ENCODE results near the gene LITAFD.
"Not testable (repeated sequence)": the region's sequence is repeated elsewhere in the genome, so short reads cannot be mapped to it uniquely, and the experiment has no call there.

LITAFD gene

GRCh38 chr16:8915722-8916301, 33.7 kb downstream of the LITAFD start:
- no peak for FAIRE-seq
- DNase-seq (ENCODE audit: extremely low spot score, insufficient read length, low read depth): no peak

GRCh38 chr16:8916541-8917225, 34.5 kb downstream of the LITAFD start:
- FAIRE-seq: no peak

DNA sequence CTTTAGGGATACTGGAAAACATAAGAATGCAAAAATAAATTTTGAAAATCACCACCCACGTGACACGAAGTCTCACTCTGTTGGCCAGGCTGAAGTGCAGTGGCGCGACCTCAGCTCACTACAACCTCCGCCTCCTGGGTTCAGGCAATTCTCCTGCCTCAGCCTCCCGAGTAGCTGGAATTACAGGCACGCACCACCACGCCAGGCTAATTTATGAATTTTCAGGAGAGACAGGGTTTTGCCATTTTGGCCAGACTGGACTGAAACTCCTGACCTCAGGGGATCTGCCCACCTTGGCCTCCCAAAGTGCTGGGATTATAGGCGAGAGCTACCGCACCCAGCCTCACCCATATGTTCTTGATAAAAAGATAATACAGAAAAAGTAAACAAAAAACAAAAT, 35.2 kb downstream of the LITAFD start:
- not testable (repeated sequence) for DNase-seq (ENCODE audit: extremely low spot score, insufficient read length, low read depth); FAIRE-seq

More at GRCh38 chr16:8916541-8917225, 34.5 kb downstream of the LITAFD start:
- no peak for DNase-seq (ENCODE audit: extremely low spot score, insufficient read length, low read depth)

GRCh38 chr16:8919089-8919933, 37.2 kb downstream of the LITAFD start:
- FAIRE-seq (no peak), DNase-seq (ENCODE audit: extremely low spot score, insufficient read length, low read depth) (no peak)

GRCh38 chr16:8919934-8920462, 37.8 kb downstream of the LITAFD start:
- FAIRE-seq (no peak), DNase-seq (ENCODE audit: extremely low spot score, insufficient read length, low read depth) (no peak)

DNA sequence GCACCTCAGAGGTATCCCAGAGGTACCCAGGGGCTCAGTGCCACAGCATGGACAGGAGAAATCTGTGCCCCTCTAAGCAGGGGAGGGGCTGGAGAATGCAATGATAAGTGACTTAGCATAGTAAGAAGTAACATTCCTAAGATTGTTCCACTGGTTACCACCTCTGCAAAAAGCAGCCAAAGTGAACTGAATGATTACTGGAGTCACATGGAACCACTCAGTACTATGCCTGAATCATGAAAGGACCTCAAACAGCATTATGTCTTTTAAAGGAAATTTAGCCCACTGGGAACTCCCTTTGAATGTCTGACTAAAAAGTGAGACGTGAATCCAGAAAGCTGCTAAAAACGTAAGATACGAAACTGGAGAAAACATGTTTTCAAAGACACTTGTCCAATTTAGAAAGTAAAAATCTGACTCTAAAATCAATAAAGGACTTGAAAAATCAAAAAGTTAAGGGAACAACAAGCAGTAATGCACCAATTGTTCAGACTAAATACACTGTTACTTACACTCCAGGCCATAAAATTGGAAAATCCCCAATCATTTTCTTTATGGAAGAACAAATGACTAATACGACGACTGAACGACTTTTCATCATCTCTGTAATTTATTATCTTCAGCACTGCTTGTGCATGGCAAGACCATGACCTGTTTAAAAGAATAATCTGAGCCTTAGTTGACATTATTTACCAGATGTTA, 38.6 kb downstream of the LITAFD start:
- DNase-seq (ENCODE audit: extremely low spot score, insufficient read length, low read depth) (no peak), FAIRE-seq (no peak)

DNA sequence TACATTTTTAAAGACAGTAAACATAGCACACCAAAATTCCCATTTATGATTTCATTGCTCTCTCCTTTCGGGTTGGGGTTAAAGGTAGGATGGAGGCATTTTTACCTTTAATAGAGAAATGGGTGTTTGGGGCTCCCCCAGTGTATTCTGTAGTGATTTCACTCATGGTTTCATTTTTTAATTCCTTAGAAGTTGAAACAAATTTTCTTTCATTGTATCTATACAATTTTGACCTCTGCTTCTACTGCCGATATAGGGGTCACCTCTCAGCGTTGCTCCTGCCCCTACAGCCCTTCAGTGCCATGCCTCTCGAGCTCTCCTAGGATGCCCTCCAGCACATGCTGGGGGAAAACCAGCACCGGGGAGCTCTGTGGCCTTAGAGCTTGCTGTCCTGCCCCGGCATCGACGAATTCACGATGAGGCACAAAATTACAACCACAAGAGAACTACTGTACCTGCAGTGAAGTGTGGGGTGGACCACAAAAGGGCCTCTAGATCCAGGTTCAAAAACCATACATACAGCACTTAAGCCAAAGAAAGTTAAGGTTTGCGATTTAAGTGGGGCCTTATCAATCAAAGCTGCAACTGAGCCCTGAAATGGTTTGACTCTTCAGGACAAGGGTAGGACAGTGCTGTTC, 39.3 kb downstream of the LITAFD start:
- FAIRE-seq: no peak
- no peak for DNase-seq (ENCODE audit: extremely low spot score, insufficient read length, low read depth)

GRCh38 chr16:8923199-8923598, 41.0 kb downstream of the LITAFD start:
- DNase-seq (ENCODE audit: extremely low spot score, insufficient read length, low read depth): no peak
- no peak for FAIRE-seq

GRCh38 chr16:8924214-8924613, 42.1 kb downstream of the LITAFD start:
- FAIRE-seq (no peak), DNase-seq (ENCODE audit: extremely low spot score, insufficient read length, low read depth) (no peak)

DNA sequence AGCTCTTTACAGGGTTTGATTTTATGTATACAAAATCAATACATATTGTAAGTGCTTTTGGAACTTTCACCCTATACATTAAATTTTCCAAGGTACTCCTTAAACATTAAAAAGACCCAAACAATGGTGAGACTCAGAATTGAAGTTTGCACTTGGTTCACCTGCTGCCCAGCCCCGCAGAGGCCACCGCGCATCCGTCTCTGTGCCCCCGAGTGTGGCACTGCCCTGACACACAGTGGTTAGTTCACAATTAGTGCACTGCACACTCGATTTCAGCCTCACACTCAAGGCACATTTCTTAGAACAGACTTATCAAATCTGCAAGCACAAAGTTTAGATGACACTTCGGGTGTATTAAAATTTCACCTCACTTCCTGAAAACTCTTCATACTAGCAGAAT, 43.3 kb downstream of the LITAFD start:
- no peak for DNase-seq (ENCODE audit: extremely low spot score, insufficient read length, low read depth)
- FAIRE-seq: no peak

DNA sequence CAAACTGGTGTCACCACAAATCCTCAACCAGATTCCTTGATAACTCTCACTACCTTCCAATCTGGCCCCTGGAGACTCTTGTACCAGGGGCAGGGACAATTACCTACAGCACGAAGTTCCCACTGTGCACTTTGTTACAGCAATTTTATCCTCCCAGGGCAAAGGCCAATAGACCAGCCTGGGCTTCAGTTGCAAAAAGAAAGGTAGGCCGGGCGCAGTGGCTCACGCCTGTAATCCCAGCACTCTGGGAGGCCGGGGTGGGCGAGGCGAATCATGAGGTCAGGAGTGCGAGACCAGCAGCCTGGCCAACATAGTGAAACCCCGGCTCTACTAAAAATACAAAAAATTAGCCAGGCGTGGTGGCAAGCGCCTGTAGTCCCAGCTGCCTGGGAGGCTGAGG, 44.7 kb downstream of the LITAFD start:
- DNase-seq (ENCODE audit: extremely low spot score, insufficient read length, low read depth) (no peak), FAIRE-seq (no peak)

DNA sequence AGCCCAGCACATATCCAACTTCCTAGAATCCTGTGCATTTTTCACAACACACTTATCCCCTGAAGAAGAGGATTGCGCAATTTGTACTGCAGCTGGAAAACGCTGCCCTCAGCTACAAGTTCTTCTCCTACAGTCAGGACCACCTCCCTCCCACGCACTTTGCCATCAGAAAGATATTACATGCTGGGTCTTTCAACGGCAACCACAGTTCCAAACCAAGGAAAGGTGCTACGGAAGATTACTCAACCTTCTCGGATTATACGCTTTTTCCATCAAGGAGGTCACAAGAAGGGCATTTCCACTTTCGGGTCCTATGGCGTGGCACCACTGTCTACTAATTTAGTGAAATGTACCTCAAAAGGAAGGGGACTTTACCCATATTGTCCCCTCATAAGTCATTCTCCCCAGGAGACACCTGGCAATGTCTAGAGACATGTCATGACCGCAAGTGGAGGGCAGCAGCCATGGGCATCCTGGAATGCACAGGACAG, 46.4 kb downstream of the LITAFD start:
- peak; percentile 9 for FAIRE-seq
- DNase-seq (ENCODE audit: extremely low spot score, insufficient read length, low read depth): no peak

DNA sequence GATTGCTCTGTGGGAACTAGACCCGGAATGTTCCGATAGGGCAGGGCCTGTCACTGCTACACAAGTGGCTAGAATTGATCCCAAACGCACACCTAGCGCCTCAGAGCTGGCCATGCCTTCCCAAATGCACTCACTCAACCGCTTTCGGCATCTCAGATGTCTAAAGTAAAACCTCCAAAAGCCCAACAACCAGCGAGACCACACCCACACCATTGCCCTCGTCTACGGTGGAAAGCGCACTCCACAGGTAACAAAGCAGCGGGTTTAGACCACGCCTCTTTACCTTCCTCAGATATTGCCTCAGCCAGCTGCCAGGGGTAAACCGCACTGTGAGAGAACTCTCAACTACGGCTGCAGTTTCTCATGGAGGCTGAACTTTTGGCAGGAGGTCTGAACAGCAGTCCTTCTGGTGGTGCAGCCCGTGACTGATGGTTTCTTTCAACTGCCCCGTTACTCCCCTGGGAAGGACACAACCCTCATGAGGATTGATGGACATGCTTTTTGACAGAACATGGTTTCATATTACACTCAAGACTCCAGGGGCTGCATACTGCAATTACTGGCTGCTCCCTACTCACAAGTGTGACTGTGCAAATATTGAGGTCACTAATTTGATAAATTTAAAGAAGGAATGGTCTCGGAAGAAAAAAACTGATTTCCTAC, 47.1 kb downstream of the LITAFD start:
- FAIRE-seq (no peak), DNase-seq (ENCODE audit: extremely low spot score, insufficient read length, low read depth) (no peak)

DNA sequence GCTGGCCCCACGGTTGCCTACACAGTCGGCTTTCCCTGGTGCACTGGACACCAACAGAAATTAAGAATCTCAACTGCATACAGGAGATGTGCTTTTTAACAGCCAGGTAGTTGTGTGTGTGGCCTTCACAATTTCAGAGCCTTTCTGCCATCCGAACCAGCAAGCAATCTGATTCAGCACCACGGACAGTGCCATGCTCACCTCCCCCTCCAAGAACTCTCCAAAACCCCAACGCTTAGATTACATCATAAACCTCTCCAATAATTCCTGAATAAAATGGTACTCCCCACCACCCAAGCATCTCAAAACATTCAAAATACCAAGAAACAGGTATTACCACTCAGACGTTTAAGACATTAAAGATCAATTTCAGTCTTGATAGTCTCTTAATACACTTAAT, 49.7 kb downstream of the LITAFD start:
- DNase-seq (ENCODE audit: extremely low spot score, insufficient read length, low read depth) (no peak), FAIRE-seq (no peak)

DNA sequence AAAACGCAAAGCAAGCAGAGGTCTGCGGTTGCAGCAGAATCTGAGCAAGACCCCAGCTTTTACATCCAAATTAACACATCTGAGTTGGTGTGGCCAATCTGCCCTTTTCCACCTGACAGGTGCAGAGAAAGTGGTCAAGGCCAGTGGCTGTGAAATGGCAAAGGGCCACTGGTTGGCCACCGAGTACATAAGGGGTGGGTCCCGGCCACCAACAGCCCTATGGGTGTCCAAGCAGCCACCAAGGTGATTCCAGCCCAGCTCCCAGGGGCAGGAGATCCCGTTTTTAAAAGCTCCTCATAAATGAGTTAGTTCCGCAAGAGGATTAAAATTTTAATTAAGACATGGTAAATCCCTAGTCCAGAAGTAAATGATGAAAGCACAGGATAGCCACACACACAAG, 52.5 kb downstream of the LITAFD start:
- DNase-seq (ENCODE audit: extremely low spot score, insufficient read length, low read depth) (no peak), FAIRE-seq (no peak)
